NOMO-1 treated with DMSO at 0.1 percent for 48 hours (cell line): Measurements from ENCODE around the gene ITIH5.

ENCODE experiments used
- DNase-seq: peaks from one replicate; lab custom pipeline; 2025; ENCODE audit not compliant: unreplicated experiment; lab: John Stamatoyannopoulos, UW

Gene ITIH5

DNA sequence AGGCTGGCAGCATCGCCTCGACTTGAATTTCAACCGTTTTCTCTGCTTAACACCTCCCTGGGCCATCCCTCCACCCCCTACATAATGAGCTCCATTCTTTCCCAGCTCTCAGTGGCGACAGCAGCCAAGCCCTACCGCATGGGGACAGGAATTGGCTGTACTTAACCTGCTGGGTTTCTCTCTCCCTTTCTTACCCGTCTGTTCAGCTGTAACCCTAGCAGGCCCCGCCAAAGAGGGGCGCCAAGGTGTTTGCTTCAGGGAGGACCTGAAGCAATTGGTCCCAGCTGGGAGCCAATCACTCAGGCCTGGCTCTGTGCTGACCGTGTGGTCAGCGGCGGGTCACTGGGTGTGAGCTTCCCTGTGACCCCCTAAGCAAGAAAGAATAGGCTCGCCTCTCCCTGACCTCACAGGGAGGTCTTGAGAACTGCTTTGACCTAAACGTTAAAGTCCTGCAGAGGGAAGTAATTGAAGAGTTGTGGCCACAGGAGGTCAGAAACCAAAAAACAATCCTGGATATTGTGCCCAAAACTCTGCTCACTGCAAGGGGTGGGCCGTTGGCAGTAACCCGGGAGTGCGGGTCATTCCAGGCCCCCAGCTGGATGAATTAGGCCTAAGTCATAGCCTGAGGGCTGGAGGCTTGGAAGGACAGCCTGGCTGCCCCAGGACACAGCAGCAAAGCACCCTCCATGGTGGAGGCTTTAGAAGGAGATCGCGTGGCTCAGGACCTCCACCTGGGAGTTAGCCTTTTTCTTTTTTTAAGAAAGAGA, 114.6 kb downstream of the ITIH5 start:
- DNase-seq, result no peak

DNA sequence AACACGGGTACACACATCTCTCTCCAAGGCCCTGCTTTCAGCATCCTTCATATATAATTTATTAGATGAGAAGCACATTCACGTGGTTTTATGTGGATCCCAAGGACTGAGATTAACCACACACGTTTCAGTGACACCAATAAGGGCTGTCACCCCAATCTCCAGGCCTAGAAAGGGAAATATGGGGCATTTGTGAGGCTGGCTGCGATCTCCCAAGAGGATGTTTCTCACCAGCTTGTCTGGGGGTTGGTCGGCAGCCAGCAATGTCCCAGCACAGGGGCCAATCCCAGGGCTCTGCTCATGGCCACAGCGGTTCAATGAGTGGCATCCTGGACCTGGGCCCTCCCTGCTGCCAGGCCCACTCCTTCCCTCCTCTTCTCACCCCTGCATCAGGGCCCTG, 115.5 kb downstream of the ITIH5 start:
- DNase-seq, result no peak

DNA sequence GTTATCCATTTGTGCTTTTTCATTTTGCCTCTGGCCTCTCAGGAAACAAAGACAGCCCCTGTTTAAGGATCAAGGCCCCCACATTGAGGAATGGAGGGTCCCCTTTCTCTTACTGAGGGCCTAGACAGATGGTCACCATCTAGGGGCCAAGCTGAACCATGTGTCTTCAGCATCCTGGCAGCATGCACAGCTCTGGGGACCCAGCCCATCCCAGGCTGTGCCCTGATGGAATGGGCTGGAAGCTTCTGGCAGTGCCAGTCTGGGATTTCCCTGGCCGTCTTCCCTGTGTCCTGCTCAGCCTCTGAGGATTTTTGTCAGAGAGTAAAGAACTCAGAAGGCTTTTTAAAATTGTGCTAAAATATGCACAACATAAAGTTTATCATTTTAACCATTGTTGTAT, 116.8 kb downstream of the ITIH5 start:
- no peak for DNase-seq

DNA sequence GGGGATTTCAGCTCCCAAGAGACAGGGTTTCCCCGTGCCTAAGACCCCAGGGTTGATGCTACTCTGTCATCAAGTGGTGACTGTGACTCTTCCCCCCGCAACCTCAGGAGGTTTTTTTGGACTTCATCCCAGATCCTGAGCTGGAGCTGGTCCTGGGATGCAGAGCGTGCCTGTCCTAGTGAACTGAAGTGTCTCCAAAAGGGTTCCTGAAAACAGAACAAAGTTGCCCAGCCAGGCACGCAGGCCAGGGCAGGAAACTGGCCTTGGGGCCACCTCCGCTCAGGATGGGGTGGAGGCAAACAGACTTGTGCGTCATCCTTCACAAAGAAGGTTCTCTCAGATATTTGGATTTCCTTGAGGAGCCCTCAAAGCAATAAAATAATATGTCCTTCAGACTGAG, 118.9 kb downstream of the ITIH5 start:
- DNase-seq, result no peak

DNA sequence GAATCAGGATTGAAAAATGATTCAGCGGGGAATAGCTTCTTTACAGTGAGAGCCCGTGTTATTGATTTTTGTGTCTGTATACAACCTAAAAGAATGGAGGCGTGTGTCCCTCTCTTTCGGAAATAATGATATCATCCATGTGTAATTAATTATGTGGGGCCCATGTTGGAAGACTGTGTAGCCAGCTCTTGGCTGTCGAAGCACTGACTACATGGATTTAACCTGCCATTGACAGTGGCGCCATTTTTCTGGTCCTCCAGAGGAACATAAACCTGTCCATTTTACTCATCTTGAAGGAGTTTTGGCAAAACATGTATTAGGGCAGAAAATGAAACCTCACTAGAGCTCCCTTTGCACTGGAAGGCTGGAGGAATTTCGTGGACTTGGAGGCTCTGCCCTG, 119.6 kb downstream of the ITIH5 start:
- no peak for DNase-seq

DNA sequence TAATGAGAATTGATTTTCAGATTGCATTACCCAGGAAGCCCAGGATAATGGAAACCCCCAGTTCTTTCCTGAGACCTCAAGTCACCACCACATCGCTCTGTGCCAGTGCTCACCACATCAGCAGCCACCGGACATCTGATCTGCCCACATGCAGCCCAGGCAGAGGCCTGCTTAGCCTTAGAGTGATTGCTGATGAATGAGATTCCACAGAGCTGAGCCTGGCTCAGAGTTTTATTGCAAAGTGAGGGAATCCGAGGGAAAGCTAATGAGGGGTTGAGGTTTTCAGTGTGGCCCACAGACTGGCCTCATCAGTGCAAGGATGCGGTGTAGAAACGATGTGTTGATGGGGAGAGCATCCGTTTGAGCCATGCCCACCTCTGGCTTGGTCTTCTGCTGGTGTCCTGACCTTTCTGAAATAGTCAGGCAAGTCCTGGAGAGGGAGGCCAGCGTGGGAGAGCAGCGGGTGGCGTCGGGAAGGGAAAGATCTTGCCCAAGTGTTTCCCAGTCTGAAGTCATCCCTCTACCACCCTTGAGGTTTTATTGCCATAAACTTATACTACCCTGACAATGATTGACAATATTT, 120.3 kb downstream of the ITIH5 start:
- DNase-seq, result no peak

DNA sequence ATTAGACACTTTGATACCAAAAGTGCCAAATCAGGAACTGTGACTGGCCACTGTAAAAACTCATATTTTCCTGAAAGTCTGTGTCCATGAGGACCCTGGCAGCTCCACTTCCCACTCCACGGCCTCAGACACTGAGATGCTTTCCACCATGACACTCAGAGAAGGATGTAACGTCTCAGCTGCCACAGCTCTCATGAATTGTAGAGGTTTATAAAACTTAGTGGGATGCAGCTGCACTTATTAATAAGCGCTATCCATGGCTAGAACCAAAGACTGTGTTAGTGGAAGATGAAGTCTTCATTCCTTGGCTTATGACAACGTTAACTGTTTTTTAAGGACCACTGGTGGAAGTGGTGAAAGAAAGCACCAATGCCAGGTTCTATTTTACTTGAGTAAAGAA, 121.0 kb downstream of the ITIH5 start:
- DNase-seq, result no peak

DNA sequence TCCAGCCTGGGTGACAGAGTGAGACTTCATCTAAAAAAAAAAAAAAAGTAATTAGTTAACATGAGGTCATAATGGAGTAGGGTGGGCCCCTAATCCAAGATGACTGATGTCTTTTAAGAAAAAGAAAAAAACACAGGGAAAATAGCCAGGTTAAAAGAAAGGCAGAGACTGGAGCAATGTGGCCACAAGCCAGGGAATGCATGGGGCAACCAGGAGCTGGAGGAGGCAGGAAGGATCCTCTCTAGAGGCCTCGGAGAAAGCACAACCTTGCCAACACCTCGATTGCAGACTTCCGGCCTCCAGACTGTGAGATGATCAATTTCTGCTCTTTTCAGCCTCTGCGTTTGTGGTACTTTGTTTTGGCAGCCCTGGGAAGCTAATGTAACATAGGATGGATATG, 121.5 kb downstream of the ITIH5 start:
- no peak for DNase-seq

DNA sequence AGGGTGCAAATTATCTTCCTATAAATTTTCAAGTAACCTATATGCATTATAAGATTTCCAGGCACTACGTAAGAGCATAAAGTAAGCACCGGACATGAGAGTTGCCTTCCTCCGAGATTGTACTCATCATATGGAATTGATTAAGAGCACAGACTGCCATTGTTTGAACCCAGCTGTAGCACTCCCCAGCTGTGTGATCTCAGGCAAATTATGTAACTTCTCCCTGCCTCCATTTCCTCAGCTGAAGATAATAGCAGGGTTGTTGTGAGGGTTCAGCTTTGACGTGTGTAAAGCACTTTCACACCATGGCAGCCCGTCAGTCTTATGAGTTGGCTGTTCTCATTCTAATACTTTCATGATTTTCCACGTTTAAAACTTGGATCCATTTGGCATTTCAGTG, 122.6 kb downstream of the ITIH5 start:
- no peak for DNase-seq

DNA sequence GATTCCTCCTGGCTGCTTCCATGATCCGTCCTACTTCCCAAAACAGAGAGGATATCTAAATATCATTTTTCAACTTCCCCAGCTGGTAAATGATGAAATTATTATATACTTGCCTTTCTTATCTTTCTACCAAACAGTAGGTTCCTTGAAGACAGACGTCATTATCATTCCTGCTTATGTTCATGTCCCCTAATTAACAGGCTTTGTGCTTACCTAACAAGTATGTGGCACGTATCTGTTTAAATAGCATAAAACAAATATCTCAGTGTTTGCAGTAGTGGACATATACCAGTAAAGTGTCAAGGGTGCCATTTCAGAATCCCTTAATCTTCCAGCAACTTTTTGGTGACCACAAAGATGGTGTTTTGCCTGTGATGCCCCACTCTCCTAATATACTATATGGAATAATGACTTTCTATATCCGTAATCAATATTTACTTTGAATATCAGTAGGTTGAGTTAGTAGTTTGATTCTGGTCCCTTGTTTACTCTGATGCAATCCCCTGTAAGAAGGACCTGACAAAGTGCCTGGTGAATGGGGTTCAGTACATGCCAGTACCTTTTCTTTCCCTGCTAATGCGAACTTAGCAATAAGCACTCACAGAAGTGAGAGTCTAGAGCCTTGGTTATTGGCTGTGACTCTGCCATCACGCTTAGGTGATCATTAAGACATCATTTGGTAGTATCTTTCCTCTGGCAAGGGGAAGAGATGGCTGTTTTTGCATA, 124.4 kb downstream of the ITIH5 start:
- DNase-seq, result no peak

DNA sequence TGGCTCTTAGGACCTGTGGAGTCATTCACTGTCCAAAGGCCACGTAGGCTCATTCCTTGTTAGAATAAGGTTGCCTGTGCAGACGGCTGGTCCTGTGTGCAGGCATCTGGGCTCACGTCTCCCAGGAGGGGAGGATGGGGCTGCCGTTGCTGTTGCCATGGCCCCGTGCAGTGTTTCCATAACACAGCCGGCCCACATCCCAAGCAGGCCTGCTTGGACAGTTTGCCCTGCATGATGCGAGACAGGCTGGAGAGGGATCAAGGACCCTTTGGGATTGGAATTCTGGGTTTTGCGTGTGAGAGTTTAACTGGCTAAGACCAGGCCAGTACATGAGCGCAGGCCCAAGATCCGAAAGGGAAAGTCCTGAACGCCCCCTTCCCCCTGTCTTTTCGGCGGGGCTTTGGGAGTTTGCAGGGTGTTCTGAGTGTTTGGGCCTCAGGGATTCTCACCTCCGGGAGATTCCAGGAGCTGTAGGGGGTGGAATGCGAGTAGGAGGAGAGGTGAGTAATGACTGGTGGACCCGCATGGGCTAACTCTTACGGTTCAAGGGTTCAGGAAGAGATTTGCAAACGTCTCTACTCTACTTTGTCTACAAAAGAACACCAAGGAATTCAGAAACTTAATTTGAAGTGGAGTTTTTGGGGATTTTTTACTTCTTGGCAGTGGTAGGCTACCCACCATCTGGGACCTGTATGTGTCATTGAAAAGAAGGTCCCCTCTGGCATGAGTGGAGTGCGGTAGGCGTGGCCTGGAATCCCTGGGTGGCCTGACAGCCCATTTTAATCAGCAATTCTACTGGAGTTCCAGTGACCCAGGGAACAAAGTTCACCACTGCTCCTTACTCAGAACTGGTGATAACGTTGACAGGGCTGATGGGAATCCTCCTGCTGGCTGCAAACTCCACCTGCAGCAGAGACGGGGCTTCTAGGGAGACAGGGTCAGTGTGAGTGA, 125.4 kb downstream of the ITIH5 start:
- no peak for DNase-seq

DNA sequence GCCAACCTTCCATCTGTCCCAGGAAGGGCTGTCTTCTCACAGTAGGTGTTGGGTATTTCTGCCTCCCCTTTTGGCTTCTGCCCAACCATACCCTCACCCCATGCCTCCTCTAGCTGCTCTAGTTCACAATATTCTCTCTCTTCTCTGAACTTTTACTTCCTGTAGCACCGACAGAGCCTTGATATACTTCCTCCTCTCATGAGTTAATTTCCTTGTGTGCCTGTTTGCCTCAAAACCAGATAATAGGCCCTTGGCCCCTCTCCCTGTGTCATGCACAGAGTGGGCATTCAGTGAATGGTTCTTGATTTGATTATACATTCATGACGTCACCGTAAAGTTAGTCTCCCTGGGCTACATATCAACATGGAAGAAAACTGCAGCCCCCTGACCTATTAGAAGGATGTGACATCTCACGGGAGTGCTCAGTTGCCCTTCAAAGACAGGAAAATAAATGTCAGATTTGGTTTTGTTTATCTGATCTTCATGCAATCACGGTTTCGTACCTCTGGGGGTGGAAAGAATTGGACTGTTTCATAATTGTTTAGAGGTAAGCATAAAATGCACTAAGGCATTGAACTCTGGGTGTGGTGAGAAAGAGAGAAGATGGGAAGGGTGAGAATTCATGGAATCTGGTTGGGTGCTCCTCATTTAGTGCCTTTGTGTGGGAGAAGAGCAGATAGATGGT, 127.7 kb downstream of the ITIH5 start:
- no peak for DNase-seq

DNA sequence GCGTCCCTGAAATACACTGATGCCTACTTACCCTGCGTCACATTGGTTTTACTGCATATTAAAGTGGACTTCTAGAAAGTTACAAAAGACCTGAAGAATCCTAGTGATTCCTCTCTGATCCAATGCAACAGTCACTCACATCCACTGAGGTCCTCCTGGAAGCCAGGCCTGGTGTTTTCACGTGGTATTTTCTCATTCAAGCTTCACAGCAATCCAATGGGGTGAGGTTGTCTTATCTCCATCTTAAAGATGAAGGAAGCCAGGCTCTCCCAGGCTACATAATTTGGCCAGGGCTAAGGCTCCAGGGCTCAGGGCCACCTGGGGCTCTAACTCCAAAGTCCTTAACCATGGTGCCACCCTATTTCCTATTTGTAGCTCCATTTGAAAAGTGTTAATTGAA, 129.6 kb downstream of the ITIH5 start:
- no peak for DNase-seq

DNA sequence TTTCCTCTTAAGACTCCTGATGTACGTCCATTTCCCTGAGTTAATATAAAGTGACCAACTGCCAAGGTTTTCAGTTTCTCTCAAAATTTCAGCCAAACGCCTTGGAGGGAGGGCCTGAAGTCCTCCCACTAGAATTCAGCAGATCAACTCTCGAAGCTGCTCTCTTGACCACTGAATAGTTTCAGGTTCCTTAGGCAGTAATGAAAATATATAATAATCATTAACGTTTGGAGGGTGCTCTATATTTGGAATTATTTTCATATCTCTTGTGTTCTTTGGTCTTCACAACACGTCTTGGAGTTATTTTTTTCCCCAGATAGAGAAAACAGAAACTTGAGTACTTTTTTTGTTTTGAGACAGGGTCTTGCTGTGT, 132.3 kb downstream of the ITIH5 start:
- no peak for DNase-seq

DNA sequence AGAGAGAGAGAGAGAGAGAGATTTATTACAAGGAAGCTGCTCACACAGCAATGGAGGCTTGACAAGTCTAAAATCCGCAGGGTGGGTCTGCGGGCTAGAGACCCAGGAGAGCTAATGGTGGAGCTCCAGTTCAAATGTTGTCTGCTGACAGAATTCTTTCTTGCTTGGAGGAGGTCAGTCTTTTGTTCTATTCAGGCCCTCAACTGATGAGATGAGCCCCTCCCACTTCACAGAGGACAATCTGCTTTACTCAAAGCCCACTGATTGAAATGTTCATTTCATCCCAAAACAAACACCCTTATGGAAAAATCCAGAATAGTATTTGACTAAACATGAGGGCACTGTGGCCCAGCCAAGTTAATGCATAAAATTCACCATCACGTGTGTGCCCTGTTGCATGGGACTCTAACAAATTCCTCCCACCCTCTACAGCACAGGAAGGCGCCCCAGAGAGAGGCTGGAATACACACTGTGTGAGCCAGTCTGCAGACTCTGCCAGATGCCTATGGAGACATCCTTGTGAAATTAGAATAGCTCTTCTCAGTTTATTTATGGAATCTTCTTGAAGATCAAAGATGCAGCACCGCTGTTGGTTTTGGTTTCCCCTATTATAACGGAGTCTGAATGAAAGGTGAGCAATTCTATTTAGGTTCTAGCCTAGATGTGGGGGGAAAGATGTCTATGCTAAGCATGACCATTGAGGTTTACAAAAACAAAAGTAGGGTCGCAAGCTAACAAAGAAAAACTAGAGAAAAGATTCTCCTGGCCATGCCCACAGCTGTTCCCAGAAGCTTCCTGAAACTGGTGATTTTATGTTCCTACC, 132.9 kb downstream of the ITIH5 start:
- DNase-seq, result no peak

DNA sequence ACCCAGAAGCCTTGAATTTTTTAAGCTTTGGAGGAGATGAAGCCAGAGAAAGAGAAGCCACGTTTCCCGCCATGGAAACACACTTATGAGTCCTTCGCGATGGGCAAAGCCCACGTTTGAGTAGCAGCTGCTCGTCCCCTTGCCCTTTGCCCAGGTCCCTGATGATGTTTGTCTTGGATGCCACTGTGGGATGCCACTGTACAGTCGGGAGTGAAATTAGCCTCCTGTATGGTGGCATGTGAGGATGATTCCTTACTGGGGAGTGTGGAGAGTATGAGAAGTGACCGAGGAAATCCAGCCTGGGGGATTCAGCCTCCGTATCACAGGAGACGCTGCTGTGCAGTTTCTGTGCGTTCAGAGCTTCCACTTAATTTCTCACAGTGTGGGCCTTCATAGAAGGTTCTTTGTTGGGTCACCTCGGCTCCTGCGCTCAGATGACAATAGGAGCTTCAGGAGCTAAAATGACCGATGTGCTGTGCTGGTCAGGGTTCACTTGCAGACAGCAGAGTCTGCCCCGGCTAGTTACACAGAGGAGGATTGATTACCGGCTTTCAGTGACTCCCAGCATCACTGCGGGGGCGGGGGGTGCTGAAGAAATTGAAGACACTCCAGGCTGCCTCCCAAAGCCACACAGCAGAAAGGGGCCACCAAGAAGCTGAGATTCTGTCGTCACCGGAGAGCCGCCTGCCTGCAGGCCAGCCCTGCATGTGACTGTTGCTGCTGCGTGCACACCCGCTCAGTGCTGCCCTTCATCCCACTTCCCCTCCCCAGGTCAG, 133.9 kb downstream of the ITIH5 start:
- DNase-seq, result no peak

DNA sequence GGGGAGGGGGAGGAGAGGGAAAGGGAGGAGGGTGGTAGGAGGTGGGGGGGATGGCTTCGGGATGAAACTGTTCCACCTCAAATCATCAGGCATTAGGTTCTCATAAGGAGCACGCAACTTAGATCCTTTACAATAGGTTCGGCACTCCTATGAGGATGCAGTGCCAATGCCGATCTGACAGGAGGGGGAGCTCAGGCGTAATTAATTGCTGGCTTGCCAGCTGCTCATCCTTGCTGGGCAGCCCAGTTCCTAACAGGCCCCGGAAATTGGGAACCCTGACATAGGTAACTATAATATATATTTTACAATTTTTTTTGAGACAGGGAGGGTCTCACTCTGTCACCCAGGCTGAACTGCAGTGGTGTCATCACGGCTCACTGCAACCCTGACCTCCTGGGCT, 137.1 kb downstream of the ITIH5 start:
- peak; percentile 19 for DNase-seq

DNA sequence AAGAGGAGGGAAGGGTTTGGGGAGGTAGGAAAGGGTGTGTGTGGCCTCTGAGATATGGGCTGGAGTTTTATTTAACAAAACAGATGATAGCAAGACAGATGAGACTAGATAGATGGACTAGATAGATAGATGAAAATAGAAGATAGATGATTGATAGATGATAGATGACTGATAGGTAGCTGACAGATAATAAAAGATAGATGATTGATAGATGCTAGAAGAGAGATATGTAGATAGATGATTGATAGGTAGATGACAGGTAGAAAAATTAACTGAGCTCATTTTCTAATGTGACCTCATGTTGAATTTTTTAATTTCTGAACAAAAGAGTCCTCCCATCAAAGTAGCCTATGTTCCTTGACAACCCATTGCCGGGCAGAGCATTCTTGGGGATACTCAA, 139.3 kb downstream of the ITIH5 start:
- no peak for DNase-seq

DNA sequence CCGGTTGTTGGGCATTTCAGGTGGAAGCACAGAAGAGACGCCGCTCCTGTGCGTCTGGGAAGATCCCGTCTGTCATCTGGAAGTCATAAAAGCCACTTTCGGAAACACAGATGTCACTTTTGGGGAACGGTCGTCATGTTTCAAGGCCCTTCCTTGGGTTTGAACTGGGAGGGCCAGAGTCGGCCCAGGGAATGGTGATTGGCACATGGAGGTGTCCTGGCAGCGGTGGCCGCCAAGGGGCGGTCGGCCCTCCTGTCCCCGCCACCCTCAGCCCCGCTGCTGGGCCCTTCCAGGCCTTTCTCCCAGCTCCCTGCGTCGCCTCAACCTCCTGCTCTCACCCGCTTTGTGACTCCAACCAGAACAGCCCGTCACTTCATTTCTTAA, 140.8 kb downstream of the ITIH5 start:
- no peak for DNase-seq
